Measurements from ENCODE around the gene CADM2.

Gene CADM2

GRCh38 chr3:85632921-85633320 lies 674.1 kb downstream of the CADM2 start:
- TF ChIP-seq CTCF (IDR thresholded peaks at IDR 0.05; ENCODE audit: unreplicated experiment in 3 of 3): no peak
- Mint-ChIP-seq H3K4me3 (no peak overlapping the region), H3K4me1 (no peaks in the 10 kb centered on the region), H3K36me3 (ENCODE audit: low read depth) (no peaks in the 10 kb centered on the region), H3K9me3 (no peaks in the 10 kb centered on the region), H3K27me3 (ENCODE audit: low read depth) (no peaks in the 10 kb centered on the region), H3K27ac (no peak overlapping the region)

- Mint-ChIP-seq H3K4me3 (no peak overlapping the region), H3K27ac (no peak overlapping the region), H3K9me3 (no peaks in the 10 kb centered on the region), H3K36me3 (ENCODE audit: low read depth) (no peaks in the 10 kb centered on the region), H3K27me3 (ENCODE audit: low read depth) (peaks cover 6% of the 10 kb centered on the region), H3K4me1 (no peaks in the 10 kb centered on the region)
- TF ChIP-seq CTCF (IDR thresholded peaks at IDR 0.05; ENCODE audit: unreplicated experiment in 3 of 3): no peak
Observed at GRCh38 chr3:85652360-85652759, 693.6 kb downstream of the CADM2 start.

GRCh38 chr3:85660451-85660850 lies 701.7 kb downstream of the CADM2 start:
- no peaks in the 10 kb centered on the region for H3K27me3 Mint-ChIP-seq (ENCODE audit: low read depth)
- TF ChIP-seq CTCF (IDR thresholded peaks at IDR 0.05; ENCODE audit: unreplicated experiment in 3 of 3): no peak
- no peaks in the 10 kb centered on the region for H3K9me3 Mint-ChIP-seq
- no peaks in the 10 kb centered on the region for H3K36me3 Mint-ChIP-seq (ENCODE audit: low read depth)
- H3K4me3 Mint-ChIP-seq: no peak overlapping the region
- no peak overlapping the region for H3K27ac Mint-ChIP-seq
- no peaks in the 10 kb centered on the region for H3K4me1 Mint-ChIP-seq

- Mint-ChIP-seq H3K4me3 (no peak overlapping the region), H3K27ac (no peak overlapping the region), H3K36me3 (ENCODE audit: low read depth) (no peaks in the 10 kb centered on the region), H3K4me1 (no peaks in the 10 kb centered on the region), H3K27me3 (ENCODE audit: low read depth) (no peaks in the 10 kb centered on the region), H3K9me3 (no peaks in the 10 kb centered on the region)
- no peak for TF ChIP-seq CTCF (IDR thresholded peaks at IDR 0.05; ENCODE audit: unreplicated experiment in 3 of 3)
Observed at GRCh38 chr3:85662462-85662861, 703.7 kb downstream of the CADM2 start.

- Mint-ChIP-seq H3K4me1 (no peaks in the 10 kb centered on the region), H3K27me3 (ENCODE audit: low read depth) (no peaks in the 10 kb centered on the region), H3K27ac (no peak overlapping the region), H3K9me3 (no peaks in the 10 kb centered on the region), H3K36me3 (ENCODE audit: low read depth) (no peaks in the 10 kb centered on the region), H3K4me3 (no peak overlapping the region)
- no peak for TF ChIP-seq CTCF (IDR thresholded peaks at IDR 0.05; ENCODE audit: unreplicated experiment in 3 of 3)
Observed at GRCh38 chr3:85667744-85668143, 709.0 kb downstream of the CADM2 start.

- Mint-ChIP-seq H3K4me3 (no peak overlapping the region), H3K27me3 (ENCODE audit: low read depth) (no peaks in the 10 kb centered on the region), H3K9me3 (no peaks in the 10 kb centered on the region), H3K27ac (no peak overlapping the region), H3K36me3 (ENCODE audit: low read depth) (no peaks in the 10 kb centered on the region), H3K4me1 (no peaks in the 10 kb centered on the region)
- no peak for TF ChIP-seq CTCF (IDR thresholded peaks at IDR 0.05; ENCODE audit: unreplicated experiment in 3 of 3)
Observed at GRCh38 chr3:85670634-85671205, 711.9 kb downstream of the CADM2 start.
